CD4-positive, alpha-beta T cell (primary cell): ENCODE results near the gene MYO1C. TPM values are rescaled to one million over a fixed set of nuclear protein-coding genes. Genes with fewer than 3 reads are reported as not detected.
"Not testable (repeated sequence)": the region's sequence is repeated elsewhere in the genome, so short reads cannot be mapped to it uniquely, and the experiment has no call there.

Source experiments
- ATAC-seq: fragments of 200-7000 bp; cut with Tn5 transposase; one replicate; pipeline ENCODE4 v1.10.0; 2022; ENCODE audit warnings: mild to moderate bottlenecking; ENCODE audit not compliant: poor library complexity
- CTCF ChIA-PET: fragments of 350-600 bp; sonication (Branson Sonifier 250); formaldehyde crosslinking; loops from one replicate; lab custom pipeline; 2021; ENCODE audit warnings: antibody characterized with exemption, inconsistent platforms; lab: Charles Lee
- POLR2A ChIA-PET: fragments of 350-600 bp; sonication (Branson Sonifier 250); formaldehyde crosslinking; loops from one replicate; lab custom pipeline; 2021; ENCODE audit warnings: antibody characterized with exemption, inconsistent platforms; lab: Charles Lee
- DNase-seq, 14 experiments: peaks; one replicate each; pipeline ENCODE4 v3.0.0-alpha.2; 2013 to 2020; ENCODE audit warnings: mixed read lengths in 2 of 14
- H3K27ac ChIP-seq, 2 donors: one replicate each; pipeline versions ENCODE4 v1.5.1 to v1.7.0; 2013; ENCODE audit warnings: low read length in 2 of 2, low read depth in 1 of 2, mild to moderate bottlenecking in 1 of 2
- H3K27me3 ChIP-seq, 2 experiments: 1 replicate in 1 of 2; 2 replicates in 1 of 2; pipeline versions ENCODE4 v1.6.1 to v1.7.0; 2013; ENCODE audit warnings: low read length in 2 of 2, control low read depth in 1 of 2, mild to moderate bottlenecking in 1 of 2, moderate library complexity in 1 of 2; ENCODE audit not compliant: insufficient read depth in 2 of 2, control insufficient read depth in 1 of 2
- H3K36me3 ChIP-seq: one replicate; pipeline ENCODE4 v1.6.1; 2013; ENCODE audit warnings: low read length, control low read depth; ENCODE audit not compliant: insufficient read depth
- H3K4me1 ChIP-seq: one replicate; pipeline ENCODE4 v1.6.1; 2013; ENCODE audit warnings: low read length, control low read depth; ENCODE audit not compliant: insufficient read depth
- H3K4me3 ChIP-seq: one replicate; pipeline ENCODE4 v1.5.1; 2013; ENCODE audit warnings: mild to moderate bottlenecking, low read length, moderate library complexity
- H3K9me3 ChIP-seq, 2 experiments: 1 replicate in 1 of 2; 2 replicates in 1 of 2; pipeline versions ENCODE4 v1.6.1 to v1.7.0; 2013; ENCODE audit warnings: low read length in 2 of 2, mild to moderate bottlenecking in 2 of 2, control low read depth in 1 of 2, moderate library complexity in 1 of 2; ENCODE audit not compliant: control insufficient read depth in 1 of 2, insufficient read depth in 1 of 2
- H3K27ac Mint-ChIP-seq: one replicate; pipeline ENCODE4 v1.8.0; 2020; ENCODE audit warnings: mixed read lengths
- H3K27me3 Mint-ChIP-seq: one replicate; pipeline ENCODE4 v1.8.0; 2021; ENCODE audit warnings: mixed read lengths
- H3K36me3 Mint-ChIP-seq: one replicate; pipeline ENCODE4 v1.8.0; 2021; ENCODE audit warnings: low read depth, mixed read lengths
- H3K4me1 Mint-ChIP-seq: one replicate; pipeline ENCODE4 v1.8.0; 2021; ENCODE audit warnings: low read depth, mixed read lengths
- H3K4me3 Mint-ChIP-seq: one replicate; pipeline ENCODE4 v1.8.0; 2020; ENCODE audit warnings: mild to moderate bottlenecking, mixed read lengths
- H3K9me3 Mint-ChIP-seq: one replicate; pipeline ENCODE4 v1.8.0; 2020; ENCODE audit warnings: mixed read lengths
- CTCF ChIP-seq: fragments of 200-600 bp; IDR thresholded peaks from one replicate; pipeline ENCODE4 v1.8.0; 2022; ENCODE audit warnings: antibody characterized with exemption, mild to moderate bottlenecking
- intact Hi-C, 2 experiments: fragments of 100-400 bp; cut with DNase I in 1 of 2; cut with micrococcal nuclease in 1 of 2; formaldehyde crosslinking; loops; one replicate each; pipeline versions ENCODE4 v1.15.1 to v1.9.0; 2023 to 2025; cut with DNase I, micrococcal nuclease
- total RNA-seq, 174 experiments: library from RNA in 2 of 174; stranded (reverse) in 2 of 174; gene quantifications; one replicate each; pipeline ENCODE4 v1.2.3 and lab custom pipeline; 2021 to 2026

Gene MYO1C
- total RNA-seq, 2 experiments from 2014 or later, result 21.0 to 24.7 TPM

GRCh38 chr17:1509290-1509881 is 16.9 kb upstream of the MYO1C start:
- peaks cover 15% of the 10 kb centered on the region for H3K4me1 Mint-ChIP-seq
- POLR2A ChIA-PET, result no interaction called here
- Histone ChIP-seq H3K36me3 (peaks cover 89% of the 10 kb centered on the region), H3K27ac (no peak overlapping the region), H3K4me3 (no peak overlapping the region), H3K4me1 (peaks cover 16% of the 10 kb centered on the region), H3K27me3 (no peaks in the 10 kb centered on the region), H3K9me3 (no peaks in the 10 kb centered on the region)
- DNase-seq, result no peak
- intact Hi-C loops, result no loop called here
- no peak overlapping the region for H3K27ac Mint-ChIP-seq
- no peak for ATAC-seq
- H3K4me3 Mint-ChIP-seq, result no peak overlapping the region
- H3K36me3 Mint-ChIP-seq, result peaks cover 80% of the 10 kb centered on the region
- no peak for TF ChIP-seq CTCF
- no peaks in the 10 kb centered on the region for H3K9me3 Mint-ChIP-seq
- no peaks in the 10 kb centered on the region for H3K27me3 Mint-ChIP-seq
- CTCF ChIA-PET, result no interaction called here

- H3K27me3 Mint-ChIP-seq, H3K27me3 ChIP-seq, H3K4me3 ChIP-seq, H3K27ac Mint-ChIP-seq, H3K4me3 Mint-ChIP-seq, CTCF ChIA-PET, ATAC-seq, DNase-seq, intact Hi-C loops, H3K9me3 ChIP-seq, H3K27ac ChIP-seq, H3K9me3 Mint-ChIP-seq, POLR2A ChIA-PET: not testable (repeated sequence)
- H3K4me1 ChIP-seq, result peaks cover 14% of the 10 kb centered on the region
- H3K36me3 Mint-ChIP-seq, result peaks cover 81% of the 10 kb centered on the region
- H3K4me1 Mint-ChIP-seq, result peaks cover 10% of the 10 kb centered on the region
- peaks cover 89% of the 10 kb centered on the region for H3K36me3 ChIP-seq
These were observed 16.2 kb upstream of the MYO1C start for GRCh38 chr17:1508709-1509108.

GRCh38 chr17:1506649-1507267 is 14.3 kb upstream of the MYO1C start:
- POLR2A ChIA-PET, result interaction anchor here (0.6 to 2.6 kb wide), 2 partner anchors 10 to 51 kb away, joined by 3 to 11 read pairs; partner anchors contain the start of genes CRK and INPP5K
- peaks cover 9% of the 10 kb centered on the region for H3K4me1 Mint-ChIP-seq
- no peak overlapping the region for H3K27ac ChIP-seq
- H3K9me3 ChIP-seq, result no peaks in the 10 kb centered on the region
- H3K4me1 ChIP-seq, result peaks cover 8% of the 10 kb centered on the region
- peaks cover 70% of the 10 kb centered on the region for H3K36me3 ChIP-seq
- no peaks in the 10 kb centered on the region for H3K27me3 ChIP-seq
- H3K36me3 Mint-ChIP-seq, result peaks cover 63% of the 10 kb centered on the region
- no peaks in the 10 kb centered on the region for H3K9me3 Mint-ChIP-seq
- H3K27ac Mint-ChIP-seq, result no peak overlapping the region
- H3K4me3 ChIP-seq, result no peak overlapping the region
- no peak for ATAC-seq
- no peak overlapping the region for H3K4me3 Mint-ChIP-seq
- DNase-seq, result no peak
- TF ChIP-seq CTCF, result no peak
- intact Hi-C loops, result no loop called here
- H3K27me3 Mint-ChIP-seq, result no peaks in the 10 kb centered on the region
- CTCF ChIA-PET, result no interaction called here
